Neural crest cell (in vitro differentiated cells): ENCODE measurements around the gene SOCS2. TPM values are rescaled to one million over a fixed set of nuclear protein-coding genes. Genes with fewer than 3 reads are reported as not detected.

Experiments
- DNase-seq: peaks from one replicate; pipeline ENCODE4 v3.0.0; 2021; ENCODE audit warnings: low read depth, mixed read lengths, low spot score
- H3K27ac Mint-ChIP-seq: one replicate; pipeline ENCODE4 v1.8.0; 2021; ENCODE audit warnings: mild to moderate bottlenecking, mixed read lengths; ENCODE audit not compliant: unreplicated experiment
- H3K27me3 Mint-ChIP-seq: 2 replicates; pipeline ENCODE4 v1.8.0; 2021; ENCODE audit warnings: low read depth, mild to moderate bottlenecking, mixed read lengths
- H3K36me3 Mint-ChIP-seq: 2 replicates; pipeline ENCODE4 v1.8.0; 2021; ENCODE audit warnings: low read depth, mild to moderate bottlenecking, mixed read lengths
- H3K4me1 Mint-ChIP-seq: 2 replicates; pipeline ENCODE4 v1.8.0; 2021; ENCODE audit warnings: mixed read lengths
- H3K4me3 Mint-ChIP-seq: one replicate; pipeline ENCODE4 v1.8.0; 2021; ENCODE audit warnings: mild to moderate bottlenecking, mixed read lengths
- H3K9me3 Mint-ChIP-seq: 2 replicates; pipeline ENCODE4 v1.8.0; 2021; ENCODE audit warnings: mixed read lengths
- CTCF ChIP-seq: fragments of 200-600 bp; sonication (generic); conservative IDR thresholded peaks from 2 replicates; pipeline ENCODE4 v1.5.0; 2021; ENCODE audit warnings: antibody characterized with exemption, mild to moderate bottlenecking
- total RNA-seq: library from RNA; stranded (reverse); gene quantifications from 2 replicates; pipeline ENCODE4 v1.2.1, GENCODE V29; 2021

Gene SOCS2
- total RNA-seq, 1 donor from 2014 or later: 53.5 TPM

DNA sequence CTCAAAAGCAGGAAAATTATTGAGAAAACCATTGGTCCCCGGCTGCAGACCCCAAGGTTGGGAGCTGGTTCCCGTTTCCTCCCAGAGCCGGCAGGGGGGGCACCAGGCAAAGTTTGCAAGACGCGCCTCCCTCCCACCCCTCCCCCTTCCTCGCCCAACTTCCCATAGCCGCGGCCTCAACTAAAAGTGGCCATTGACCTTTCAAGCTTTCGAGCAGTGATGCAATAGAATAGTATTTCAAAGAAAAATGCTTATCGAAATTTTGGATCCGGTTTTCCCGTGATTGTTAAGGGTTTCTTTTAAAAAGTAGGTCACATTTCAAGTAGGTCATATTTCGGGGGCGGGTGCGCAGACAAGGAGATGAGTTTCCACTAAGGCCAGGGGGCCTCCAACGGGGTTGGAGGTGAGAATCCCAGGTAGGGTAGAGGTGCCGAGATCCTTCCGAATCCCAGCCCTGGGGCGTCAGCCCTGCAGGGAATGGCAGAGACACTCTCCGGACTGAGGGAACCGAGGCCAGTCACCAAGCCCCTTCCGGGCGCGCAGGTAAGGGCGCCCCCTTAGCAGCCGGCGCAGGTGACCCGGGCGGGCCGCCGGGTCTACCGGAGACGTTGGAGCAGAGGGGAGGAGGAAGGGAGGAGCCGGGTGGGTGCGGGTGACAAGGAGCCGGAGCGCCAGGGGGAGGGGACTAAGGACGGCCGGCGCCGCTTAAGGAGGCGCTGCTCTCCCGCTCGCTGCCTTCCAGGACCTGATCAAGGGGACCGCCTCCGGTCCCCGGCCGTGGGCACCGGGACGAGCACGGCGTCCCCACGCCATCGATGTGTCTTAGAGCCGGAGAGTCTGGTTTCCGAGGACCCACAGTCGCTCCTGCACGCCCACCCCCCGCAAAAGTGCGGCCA is 2.6 kb upstream of the SOCS2 start:
- DNase-seq: peak; percentile 86
- peak; percentile 87 for TF ChIP-seq CTCF
- Mint-ChIP-seq H3K36me3 (peaks cover 8% of the 10 kb centered on the region), H3K4me3 (peak overlapping the region; percentile 94), H3K27ac (peak overlapping the region; percentile 94), H3K9me3 (no peaks in the 10 kb centered on the region), H3K4me1 (peaks cover 35% of the 10 kb centered on the region), H3K27me3 (peaks cover 26% of the 10 kb centered on the region)

- no peaks in the 10 kb centered on the region for H3K9me3 Mint-ChIP-seq
- H3K4me3 Mint-ChIP-seq: peak overlapping the region; percentile 94
- H3K36me3 Mint-ChIP-seq: peaks cover 11% of the 10 kb centered on the region
- peak overlapping the region; percentile 94 for H3K27ac Mint-ChIP-seq
- peaks cover 44% of the 10 kb centered on the region for H3K4me1 Mint-ChIP-seq
- DNase-seq: peak; percentile 83
- TF ChIP-seq CTCF: no peak
- peaks cover 32% of the 10 kb centered on the region for H3K27me3 Mint-ChIP-seq
Observed at GRCh38 chr12:93570552-93571364, 1.7 kb upstream of the SOCS2 start.

DNA sequence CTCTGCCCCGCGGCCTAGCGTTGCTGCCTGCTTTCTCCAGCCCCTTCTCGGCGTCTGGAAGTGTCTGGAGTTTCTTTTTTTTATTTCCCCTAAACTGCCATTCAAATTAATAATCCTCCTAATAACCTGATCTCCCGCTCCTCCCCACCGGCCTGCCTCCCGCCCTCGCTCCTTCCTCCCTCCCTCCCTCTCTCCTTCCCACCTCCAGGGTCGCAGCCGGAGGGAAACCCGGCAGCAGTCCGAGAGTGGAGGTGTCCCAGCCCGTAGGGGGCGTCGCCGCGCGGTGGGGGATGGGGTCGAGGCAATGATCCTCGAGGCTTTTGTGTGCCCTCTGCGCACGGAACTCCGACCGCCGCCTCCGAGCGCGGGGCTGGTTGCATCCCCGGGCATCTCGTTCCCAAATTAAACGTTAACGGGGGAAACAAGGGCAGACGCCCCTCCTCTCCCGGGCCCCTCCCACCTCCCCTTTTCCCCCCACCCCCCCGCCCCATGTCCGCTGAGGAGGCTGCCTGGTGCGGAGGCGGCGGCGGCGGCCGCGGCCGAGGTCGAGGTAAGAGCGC is 1.0 kb upstream of the SOCS2 start:
- H3K36me3 Mint-ChIP-seq: peaks cover 9% of the 10 kb centered on the region
- H3K9me3 Mint-ChIP-seq: no peaks in the 10 kb centered on the region
- no peak overlapping the region for H3K27ac Mint-ChIP-seq
- peaks cover 44% of the 10 kb centered on the region for H3K4me1 Mint-ChIP-seq
- peak; percentile 84 for DNase-seq
- TF ChIP-seq CTCF: peak; percentile 26
- peaks cover 32% of the 10 kb centered on the region for H3K27me3 Mint-ChIP-seq
- H3K4me3 Mint-ChIP-seq: peak overlapping the region; percentile 94

- Mint-ChIP-seq H3K27ac (peak overlapping the region; percentile 98), H3K4me3 (peak overlapping the region; percentile 87), H3K36me3 (peaks cover 10% of the 10 kb centered on the region), H3K4me1 (peaks cover 50% of the 10 kb centered on the region), H3K27me3 (peaks cover 32% of the 10 kb centered on the region), H3K9me3 (no peaks in the 10 kb centered on the region)
- DNase-seq: peak; percentile 44
- TF ChIP-seq CTCF: no peak
Observed at GRCh38 chr12:93572712-93573551, 457 bp downstream of the SOCS2 start.
